GM21619 (cell line): Measurements from ENCODE around the gene EIF5B.
A peak's percentile ranks its signal among the peaks of the same experiment; 100 is the strongest.
"Not testable (repeated sequence)": the region's sequence is repeated elsewhere in the genome, so short reads cannot be mapped to it uniquely, and the experiment has no call there.

Experiments used
- ATAC-seq: cut with Tn5 transposase; IDR thresholded peaks from one replicate; pipeline ENCODE4 v1.9.1; 2021; ENCODE audit not compliant: unreplicated experiment

EIF5B gene

GRCh38 chr2:99356853-99357252 lies 19.7 kb downstream of the EIF5B start:
- no peak for ATAC-seq

GRCh38 chr2:99365661-99366060 lies 28.5 kb downstream of the EIF5B start:
- ATAC-seq = no peak

- not testable (repeated sequence) for ATAC-seq
These were observed 31.7 kb downstream of the EIF5B start for GRCh38 chr2:99368854-99369253.

- no peak for ATAC-seq
These were observed 36.0 kb downstream of the EIF5B start for GRCh38 chr2:99373144-99373543.

- ATAC-seq = no peak
These were observed 37.6 kb downstream of the EIF5B start for GRCh38 chr2:99374747-99375146.

GRCh38 chr2:99376254-99376864 lies 39.2 kb downstream of the EIF5B start:
- no peak for ATAC-seq

GRCh38 chr2:99377879-99378278 lies 40.7 kb downstream of the EIF5B start:
- ATAC-seq = no peak

- ATAC-seq = peak; percentile 88
These were observed 43.3 kb downstream of the EIF5B start for GRCh38 chr2:99380376-99381010.

- ATAC-seq = no peak
These were observed 45.0 kb downstream of the EIF5B start for GRCh38 chr2:99382143-99382542.

- ATAC-seq = no peak
These were observed 48.8 kb downstream of the EIF5B start for GRCh38 chr2:99386011-99386410.

GRCh38 chr2:99388892-99389291 lies 51.7 kb downstream of the EIF5B start:
- ATAC-seq = no peak

GRCh38 chr2:99389371-99389770 lies 52.2 kb downstream of the EIF5B start:
- no peak for ATAC-seq

- no peak for ATAC-seq
These were observed 52.8 kb downstream of the EIF5B start for GRCh38 chr2:99389946-99390345.

- no peak for ATAC-seq
These were observed 58.5 kb downstream of the EIF5B start for GRCh38 chr2:99395589-99396130.

- no peak for ATAC-seq
These were observed 60.2 kb downstream of the EIF5B start for GRCh38 chr2:99397266-99397920.

- no peak for ATAC-seq
These were observed 61.1 kb downstream of the EIF5B start for GRCh38 chr2:99398303-99398702.

- ATAC-seq = no peak
These were observed 61.9 kb downstream of the EIF5B start for GRCh38 chr2:99399063-99399462.

GRCh38 chr2:99399795-99400194 lies 62.6 kb downstream of the EIF5B start:
- no peak for ATAC-seq

- no peak for ATAC-seq
These were observed 64.7 kb downstream of the EIF5B start for GRCh38 chr2:99401841-99402240.

- no peak for ATAC-seq
These were observed 65.9 kb downstream of the EIF5B start for GRCh38 chr2:99403084-99403483.

- ATAC-seq = no peak
These were observed 66.3 kb downstream of the EIF5B start for GRCh38 chr2:99403524-99403923.
